ENCODE results near the gene LDLRAP1.

LDLRAP1 gene

DNA sequence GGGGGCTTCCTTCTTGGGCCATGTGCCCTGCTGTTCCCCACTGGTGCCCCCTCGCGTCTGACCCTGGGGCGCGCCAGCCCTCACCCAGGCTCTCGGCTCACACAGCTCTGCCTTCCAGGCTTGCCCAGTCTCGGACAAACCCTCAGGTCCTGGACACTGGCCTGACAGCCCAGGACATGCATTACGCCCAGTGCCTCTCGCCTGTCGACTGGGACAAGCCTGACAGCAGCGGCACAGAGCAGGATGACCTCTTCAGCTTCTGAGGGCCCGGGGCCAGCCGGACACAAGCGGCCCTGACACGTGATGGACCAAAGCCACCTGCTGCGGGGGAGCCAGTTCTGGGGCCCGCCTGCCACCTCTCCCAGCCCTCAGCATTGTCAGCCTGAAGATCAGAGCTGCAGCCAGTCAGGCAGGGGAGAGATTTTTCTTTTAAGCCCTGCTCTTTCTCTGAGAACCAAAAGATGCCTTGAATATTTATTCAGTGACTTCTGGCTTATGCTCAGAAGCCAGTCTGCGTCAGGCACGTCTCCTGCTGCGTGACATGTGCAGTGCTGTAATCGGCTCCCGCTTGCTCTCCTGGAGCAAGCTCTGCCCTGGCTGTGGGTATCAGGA, 23.4 kb downstream of the LDLRAP1 start:
- no peak overlapping the region for H3K9ac ChIP-seq (ENCODE audit: low read length)
- no peak overlapping the region for H2BK120ac ChIP-seq (ENCODE audit: low read depth, low read length)
- no CpG with 5 or more reads among the region's 21 CpGs for WGBS (ENCODE audit: extremely low coverage, insufficient coverage, low lambda C conversion rate)
- peak overlapping the region; percentile 1 for H3K27ac ChIP-seq (ENCODE audit: low read depth, low read length)
- H3K36me3 ChIP-seq (ENCODE audit: control insufficient read depth, insufficient read depth, low read length), result no peaks in the 10 kb centered on the region
- H2BK15ac ChIP-seq (replicated peaks; ENCODE audit: low read depth), result no peak overlapping the region
- H3K18ac ChIP-seq (ENCODE audit: low read length), result peak overlapping the region; percentile 3
- no peak overlapping the region for H2BK5ac ChIP-seq (ENCODE audit: low read length)
- H3K79me2 ChIP-seq (ENCODE audit: control insufficient read depth, insufficient read depth, low read length), result no peaks in the 10 kb centered on the region
- H4K5ac ChIP-seq (ENCODE audit: low read length), result no peak overlapping the region
- H4K8ac ChIP-seq (ENCODE audit: low read depth, low read length), result no peak overlapping the region
- peak overlapping the region; percentile 56 for H3K56ac ChIP-seq (ENCODE audit: low read length)
- no peak overlapping the region for H3K4ac ChIP-seq (ENCODE audit: low read depth, low read length)
- H3K23ac ChIP-seq (ENCODE audit: low read length), result no peak overlapping the region
- H3K4me3 ChIP-seq (ENCODE audit: low read length), result no peak overlapping the region
- H3K79me1 ChIP-seq (ENCODE audit: low read length), result no peaks in the 10 kb centered on the region
- H2AK5ac ChIP-seq (ENCODE audit: low read length), result no peak overlapping the region
- no peaks in the 10 kb centered on the region for H3K27me3 ChIP-seq (ENCODE audit: insufficient read depth, low read length, poor library complexity)
- no peak overlapping the region for H3K4me2 ChIP-seq (ENCODE audit: low read length)
- no peak for DNase-seq
- H3K4me1 ChIP-seq (ENCODE audit: control insufficient read depth, low read depth, low read length), result peaks cover 2% of the 10 kb centered on the region

DNA sequence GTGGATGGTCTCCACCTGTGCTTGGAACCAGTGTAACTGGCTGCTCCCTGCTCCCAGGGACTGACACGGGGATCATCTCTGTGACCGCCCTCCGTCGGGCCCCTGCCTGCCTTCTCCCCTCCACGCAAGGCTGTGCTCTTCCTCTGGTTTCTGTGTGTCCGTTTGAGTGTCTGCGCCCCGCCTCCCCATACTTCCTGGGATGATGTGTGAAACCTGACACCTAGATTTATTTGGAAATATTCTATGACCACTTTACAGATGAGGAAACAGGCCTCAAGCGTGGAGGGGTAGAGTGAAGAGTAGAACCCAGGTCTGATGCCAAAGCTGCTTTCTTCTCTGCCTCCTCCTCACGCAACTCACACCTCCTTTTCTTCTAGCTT, 24.3 kb downstream of the LDLRAP1 start:
- Histone ChIP-seq H3K18ac (ENCODE audit: low read length) (no peak overlapping the region), H4K8ac (ENCODE audit: low read depth, low read length) (no peak overlapping the region), H3K4me3 (ENCODE audit: low read length) (no peak overlapping the region), H2BK120ac (ENCODE audit: low read depth, low read length) (no peak overlapping the region), H3K27me3 (ENCODE audit: insufficient read depth, low read length, poor library complexity) (no peaks in the 10 kb centered on the region), H3K79me1 (ENCODE audit: low read length) (no peaks in the 10 kb centered on the region), H3K27ac (ENCODE audit: low read depth, low read length) (peak overlapping the region; percentile 62), H2BK15ac (replicated peaks; ENCODE audit: low read depth) (no peak overlapping the region), H3K9ac (ENCODE audit: low read length) (no peak overlapping the region), H2BK5ac (ENCODE audit: low read length) (no peak overlapping the region), H2AK5ac (ENCODE audit: low read length) (no peak overlapping the region), H3K36me3 (ENCODE audit: control insufficient read depth, insufficient read depth, low read length) (no peaks in the 10 kb centered on the region), H3K4ac (ENCODE audit: low read depth, low read length) (no peak overlapping the region), H3K4me1 (ENCODE audit: control insufficient read depth, low read depth, low read length) (peaks cover 2% of the 10 kb centered on the region), H3K56ac (ENCODE audit: low read length) (peak overlapping the region; percentile 34), H3K79me2 (ENCODE audit: control insufficient read depth, insufficient read depth, low read length) (no peaks in the 10 kb centered on the region), H3K4me2 (ENCODE audit: low read length) (no peak overlapping the region), H4K5ac (ENCODE audit: low read length) (no peak overlapping the region), H3K23ac (ENCODE audit: low read length) (no peak overlapping the region)
- no CpG with 5 or more reads among the region's 10 CpGs for WGBS (ENCODE audit: extremely low coverage, insufficient coverage, low lambda C conversion rate)
- DNase-seq, result no peak

DNA sequence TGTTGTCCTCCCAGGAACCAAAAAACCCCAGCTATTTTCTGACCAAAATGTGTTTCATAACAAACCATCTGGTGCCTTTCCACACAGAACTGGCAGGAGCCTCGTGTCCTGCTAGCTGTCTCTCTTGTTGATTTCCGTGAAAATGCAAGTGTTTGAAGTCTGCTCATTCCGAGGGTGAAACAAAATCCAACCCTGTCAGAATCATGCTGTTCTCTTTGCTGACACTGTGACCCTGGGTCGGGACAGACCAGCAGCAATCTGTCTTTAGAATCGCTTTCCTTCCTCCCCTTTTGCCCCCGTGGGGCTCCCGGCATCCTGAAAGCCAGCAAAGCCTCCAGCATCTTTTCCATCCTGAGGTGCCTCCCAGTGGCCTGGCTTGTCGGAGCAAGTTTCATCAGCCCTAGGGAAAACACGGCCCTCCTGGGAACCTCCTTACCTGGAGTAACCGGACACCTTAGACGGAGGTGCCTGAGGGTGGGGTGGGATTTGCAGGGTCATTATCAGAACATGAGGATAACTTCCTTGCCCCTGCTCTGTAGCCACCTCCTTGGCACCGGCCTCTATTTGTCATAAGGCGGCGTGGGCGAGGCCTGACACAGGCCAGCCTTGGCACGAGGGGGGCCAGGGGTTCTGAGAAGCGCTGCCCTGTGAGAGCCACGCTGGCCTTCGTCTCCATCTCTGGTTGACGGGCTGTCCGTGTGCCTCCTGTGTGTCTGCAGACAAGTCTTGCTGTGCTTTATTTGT, 24.9 kb downstream of the LDLRAP1 start:
- no peak overlapping the region for H3K4me3 ChIP-seq (ENCODE audit: low read length)
- no peak overlapping the region for H2AK5ac ChIP-seq (ENCODE audit: low read length)
- peak overlapping the region; percentile 70 for H3K56ac ChIP-seq (ENCODE audit: low read length)
- no CpG with 5 or more reads among the region's 21 CpGs for WGBS (ENCODE audit: extremely low coverage, insufficient coverage, low lambda C conversion rate)
- no peak overlapping the region for H3K4me2 ChIP-seq (ENCODE audit: low read length)
- peak overlapping the region; percentile 62 for H3K27ac ChIP-seq (ENCODE audit: low read depth, low read length)
- peak; percentile 94 for DNase-seq
- H3K79me1 ChIP-seq (ENCODE audit: low read length), result no peaks in the 10 kb centered on the region
- no peaks in the 10 kb centered on the region for H3K27me3 ChIP-seq (ENCODE audit: insufficient read depth, low read length, poor library complexity)
- H4K8ac ChIP-seq (ENCODE audit: low read depth, low read length), result no peak overlapping the region
- H3K4me1 ChIP-seq (ENCODE audit: control insufficient read depth, low read depth, low read length), result peaks cover 2% of the 10 kb centered on the region
- no peaks in the 10 kb centered on the region for H3K36me3 ChIP-seq (ENCODE audit: control insufficient read depth, insufficient read depth, low read length)
- H2BK15ac ChIP-seq (replicated peaks; ENCODE audit: low read depth), result no peak overlapping the region
- no peak overlapping the region for H4K5ac ChIP-seq (ENCODE audit: low read length)
- peak overlapping the region; percentile 80 for H3K23ac ChIP-seq (ENCODE audit: low read length)
- H2BK120ac ChIP-seq (ENCODE audit: low read depth, low read length), result no peak overlapping the region
- H3K4ac ChIP-seq (ENCODE audit: low read depth, low read length), result peak overlapping the region; percentile 2
- no peaks in the 10 kb centered on the region for H3K79me2 ChIP-seq (ENCODE audit: control insufficient read depth, insufficient read depth, low read length)
- no peak overlapping the region for H2BK5ac ChIP-seq (ENCODE audit: low read length)
- peak overlapping the region; percentile 36 for H3K9ac ChIP-seq (ENCODE audit: low read length)
- peak overlapping the region; percentile 29 for H3K18ac ChIP-seq (ENCODE audit: low read length)

DNA sequence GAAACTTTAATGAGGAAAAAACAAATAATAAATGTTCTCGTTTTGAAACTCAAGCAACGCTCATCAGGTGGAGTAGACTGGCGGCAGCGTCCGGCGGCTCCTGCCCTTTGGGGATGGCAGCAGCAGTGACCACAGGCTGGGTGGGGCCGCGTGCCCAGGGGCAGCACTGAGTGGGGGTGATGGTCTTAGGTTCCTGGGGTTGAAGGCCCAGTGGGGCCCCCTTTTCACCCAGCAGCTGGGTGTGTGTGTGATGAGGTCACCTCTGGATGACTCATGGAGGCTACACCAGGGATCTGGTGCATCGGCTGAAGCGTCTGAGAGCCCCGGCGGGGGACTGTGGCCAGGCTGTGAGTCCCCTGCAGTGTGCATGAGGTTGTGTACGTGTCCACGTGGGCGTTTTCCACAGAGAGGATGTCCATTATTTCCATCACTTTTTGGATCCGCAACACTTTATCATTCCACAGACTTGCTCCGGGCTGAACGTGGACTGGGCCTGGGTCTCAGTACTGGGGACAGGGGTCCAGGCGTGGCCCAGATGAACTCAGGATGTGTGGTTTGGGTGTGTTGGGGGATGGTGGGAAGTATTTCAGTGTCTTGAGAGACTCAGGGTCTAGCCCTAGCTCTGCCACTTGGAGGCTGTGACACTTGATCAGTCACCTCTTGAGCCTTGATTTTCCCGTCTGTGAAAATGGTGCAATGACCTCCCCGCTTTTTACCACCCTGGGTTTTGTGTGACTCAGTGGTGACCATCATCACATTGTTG, 25.6 kb downstream of the LDLRAP1 start:
- no peak overlapping the region for H2AK5ac ChIP-seq (ENCODE audit: low read length)
- no peaks in the 10 kb centered on the region for H3K79me2 ChIP-seq (ENCODE audit: control insufficient read depth, insufficient read depth, low read length)
- no peak overlapping the region for H3K23ac ChIP-seq (ENCODE audit: low read length)
- H3K27me3 ChIP-seq (ENCODE audit: insufficient read depth, low read length, poor library complexity), result no peaks in the 10 kb centered on the region
- no peaks in the 10 kb centered on the region for H3K36me3 ChIP-seq (ENCODE audit: control insufficient read depth, insufficient read depth, low read length)
- no peak overlapping the region for H2BK120ac ChIP-seq (ENCODE audit: low read depth, low read length)
- H4K8ac ChIP-seq (ENCODE audit: low read depth, low read length), result no peak overlapping the region
- peaks cover 2% of the 10 kb centered on the region for H3K4me1 ChIP-seq (ENCODE audit: control insufficient read depth, low read depth, low read length)
- no peak overlapping the region for H3K4me2 ChIP-seq (ENCODE audit: low read length)
- DNase-seq, result peak; percentile 89
- H2BK15ac ChIP-seq (replicated peaks; ENCODE audit: low read depth), result no peak overlapping the region
- H3K4me3 ChIP-seq (ENCODE audit: low read length), result no peak overlapping the region
- WGBS (ENCODE audit: extremely low coverage, insufficient coverage, low lambda C conversion rate), result no CpG with 5 or more reads among the region's 21 CpGs
- peak overlapping the region; percentile 62 for H3K27ac ChIP-seq (ENCODE audit: low read depth, low read length)
- H4K5ac ChIP-seq (ENCODE audit: low read length), result no peak overlapping the region
- peak overlapping the region; percentile 2 for H3K4ac ChIP-seq (ENCODE audit: low read depth, low read length)
- peak overlapping the region; percentile 15 for H3K56ac ChIP-seq (ENCODE audit: low read length)
- peak overlapping the region; percentile 36 for H3K9ac ChIP-seq (ENCODE audit: low read length)
- no peaks in the 10 kb centered on the region for H3K79me1 ChIP-seq (ENCODE audit: low read length)
- H3K18ac ChIP-seq (ENCODE audit: low read length), result peak overlapping the region; percentile 29
- H2BK5ac ChIP-seq (ENCODE audit: low read length), result no peak overlapping the region

DNA sequence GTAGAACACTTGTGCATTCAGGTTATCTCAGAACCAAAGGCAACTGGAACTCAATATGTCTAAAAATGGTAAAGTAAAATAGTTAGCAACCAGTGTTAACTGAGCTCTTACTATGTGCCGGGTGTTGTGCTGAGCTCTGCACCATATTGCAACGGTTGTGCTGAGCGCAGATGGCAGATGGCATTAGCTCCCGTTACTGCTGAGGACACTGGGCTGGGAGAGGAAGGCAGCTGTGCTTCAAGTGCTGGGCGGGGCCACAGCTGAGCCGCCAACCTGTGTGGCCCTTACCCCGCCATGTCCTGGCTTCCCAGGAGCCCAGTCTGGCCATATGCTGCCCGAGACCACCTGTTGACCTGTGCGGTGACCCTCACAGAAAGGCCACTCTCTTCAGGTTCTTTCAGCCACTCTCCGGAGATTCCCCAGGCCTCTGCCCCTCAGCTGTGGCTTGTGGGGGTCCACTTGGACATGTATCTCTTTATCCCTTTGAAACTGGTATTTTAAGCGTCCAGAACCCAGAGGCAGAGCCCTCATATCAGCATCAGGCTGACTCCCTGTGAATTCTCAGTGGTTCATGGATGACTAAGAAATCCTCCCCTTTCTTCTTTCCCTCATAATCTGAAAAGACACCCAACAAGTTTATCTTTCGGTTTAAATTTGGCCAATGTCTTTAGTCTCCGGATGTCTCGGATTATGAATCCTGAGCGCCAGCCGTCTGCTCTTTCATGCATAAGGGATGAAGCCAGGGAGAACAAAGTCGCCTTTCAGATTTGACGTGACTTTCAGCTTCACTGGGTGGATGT, 26.4 kb downstream of the LDLRAP1 start:
- H3K56ac ChIP-seq (ENCODE audit: low read length), result peak overlapping the region; percentile 60
- no peaks in the 10 kb centered on the region for H3K79me1 ChIP-seq (ENCODE audit: low read length)
- no peak for DNase-seq
- no peak overlapping the region for H4K8ac ChIP-seq (ENCODE audit: low read depth, low read length)
- H3K4ac ChIP-seq (ENCODE audit: low read depth, low read length), result peak overlapping the region; percentile 25
- no peak overlapping the region for H3K23ac ChIP-seq (ENCODE audit: low read length)
- no CpG with 5 or more reads among the region's 18 CpGs for WGBS (ENCODE audit: extremely low coverage, insufficient coverage, low lambda C conversion rate)
- peaks cover 2% of the 10 kb centered on the region for H3K4me1 ChIP-seq (ENCODE audit: control insufficient read depth, low read depth, low read length)
- H2BK5ac ChIP-seq (ENCODE audit: low read length), result no peak overlapping the region
- no peak overlapping the region for H2AK5ac ChIP-seq (ENCODE audit: low read length)
- H3K9ac ChIP-seq (ENCODE audit: low read length), result no peak overlapping the region
- H3K27me3 ChIP-seq (ENCODE audit: insufficient read depth, low read length, poor library complexity), result no peaks in the 10 kb centered on the region
- no peaks in the 10 kb centered on the region for H3K36me3 ChIP-seq (ENCODE audit: control insufficient read depth, insufficient read depth, low read length)
- H4K5ac ChIP-seq (ENCODE audit: low read length), result no peak overlapping the region
- no peak overlapping the region for H3K27ac ChIP-seq (ENCODE audit: low read depth, low read length)
- no peak overlapping the region for H2BK15ac ChIP-seq (replicated peaks; ENCODE audit: low read depth)
- no peak overlapping the region for H3K18ac ChIP-seq (ENCODE audit: low read length)
- H3K79me2 ChIP-seq (ENCODE audit: control insufficient read depth, insufficient read depth, low read length), result no peaks in the 10 kb centered on the region
- no peak overlapping the region for H2BK120ac ChIP-seq (ENCODE audit: low read depth, low read length)
- H3K4me3 ChIP-seq (ENCODE audit: low read length), result no peak overlapping the region
- H3K4me2 ChIP-seq (ENCODE audit: low read length), result no peak overlapping the region

All from mesendoderm (in vitro differentiated cells).